Measurements from ENCODE around the gene DUSP22.

Gene DUSP22

DNA sequence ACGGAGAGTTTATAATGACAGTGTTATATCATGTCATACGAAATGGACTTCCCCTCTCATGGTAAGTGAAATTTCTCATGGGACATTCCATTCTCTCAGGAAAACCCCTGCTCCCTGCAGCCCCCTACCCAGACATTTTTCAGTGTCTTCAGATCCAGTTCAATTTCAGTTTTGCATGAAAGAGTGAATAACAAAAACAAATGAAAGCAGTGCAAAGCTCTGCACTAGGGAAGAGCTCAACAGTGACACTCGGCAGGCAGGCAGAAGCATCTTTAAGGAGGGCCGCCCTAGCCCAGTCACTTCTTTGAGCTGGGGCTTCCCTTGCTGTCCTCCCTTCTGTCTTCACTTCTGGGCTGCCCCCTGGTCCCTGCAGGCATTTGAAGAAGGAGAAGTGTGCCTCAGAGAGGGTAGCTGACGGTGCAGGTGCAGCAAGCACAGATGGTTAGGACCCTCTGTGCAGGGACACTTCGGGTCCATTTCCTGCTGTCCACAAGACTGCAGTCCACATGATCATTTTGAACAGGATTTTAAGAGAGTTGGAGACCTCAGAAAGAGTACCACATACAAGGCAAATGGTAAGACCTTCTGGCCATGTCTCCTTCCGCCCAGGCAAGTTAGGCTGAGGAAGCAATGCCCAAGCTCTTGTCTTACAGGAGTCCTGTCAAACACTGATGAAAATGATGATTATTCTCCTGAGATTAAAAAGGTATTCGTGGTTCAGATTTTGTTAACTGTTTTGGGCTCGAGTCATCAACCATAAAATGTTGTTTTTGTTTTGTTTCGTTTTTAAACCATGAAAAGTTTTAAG, 5.4 kb upstream of the DUSP22 start:
- TF ChIP-seq GATA2 (IDR thresholded peaks at IDR 0.05; ENCODE audit: low read depth, low read length): no peak
- no peak for TF ChIP-seq GATA3 (IDR thresholded peaks at IDR 0.05; ENCODE audit: low read depth, low read length)

DNA sequence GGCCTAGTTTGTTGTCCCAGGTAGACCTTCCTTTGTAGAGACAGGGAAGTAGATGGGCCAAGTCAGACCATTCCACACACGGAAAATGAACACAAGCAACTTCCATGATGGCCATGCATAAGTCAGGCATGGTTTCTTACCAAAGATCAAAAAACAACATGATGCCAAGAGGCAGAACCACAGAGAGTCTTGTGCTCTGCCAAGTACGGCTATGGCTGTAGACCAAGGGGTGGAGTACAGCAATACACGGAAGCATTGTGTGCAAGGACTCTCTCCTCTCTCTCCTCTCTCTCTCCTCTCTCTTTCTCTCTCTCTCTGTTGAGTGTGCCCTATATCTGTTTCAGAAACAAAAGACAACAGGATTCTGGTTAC, 4.8 kb upstream of the DUSP22 start:
- TF ChIP-seq GATA2 (IDR thresholded peaks at IDR 0.05; ENCODE audit: low read depth, low read length) (no peak), GATA3 (IDR thresholded peaks at IDR 0.05; ENCODE audit: low read depth, low read length) (no peak)

- TF ChIP-seq GATA3 (IDR thresholded peaks at IDR 0.05; ENCODE audit: low read depth, low read length) (no peak), GATA2 (IDR thresholded peaks at IDR 0.05; ENCODE audit: low read depth, low read length) (no peak)
Observed at GRCh38 chr6:288866-289265, 3.4 kb upstream of the DUSP22 start.

DNA sequence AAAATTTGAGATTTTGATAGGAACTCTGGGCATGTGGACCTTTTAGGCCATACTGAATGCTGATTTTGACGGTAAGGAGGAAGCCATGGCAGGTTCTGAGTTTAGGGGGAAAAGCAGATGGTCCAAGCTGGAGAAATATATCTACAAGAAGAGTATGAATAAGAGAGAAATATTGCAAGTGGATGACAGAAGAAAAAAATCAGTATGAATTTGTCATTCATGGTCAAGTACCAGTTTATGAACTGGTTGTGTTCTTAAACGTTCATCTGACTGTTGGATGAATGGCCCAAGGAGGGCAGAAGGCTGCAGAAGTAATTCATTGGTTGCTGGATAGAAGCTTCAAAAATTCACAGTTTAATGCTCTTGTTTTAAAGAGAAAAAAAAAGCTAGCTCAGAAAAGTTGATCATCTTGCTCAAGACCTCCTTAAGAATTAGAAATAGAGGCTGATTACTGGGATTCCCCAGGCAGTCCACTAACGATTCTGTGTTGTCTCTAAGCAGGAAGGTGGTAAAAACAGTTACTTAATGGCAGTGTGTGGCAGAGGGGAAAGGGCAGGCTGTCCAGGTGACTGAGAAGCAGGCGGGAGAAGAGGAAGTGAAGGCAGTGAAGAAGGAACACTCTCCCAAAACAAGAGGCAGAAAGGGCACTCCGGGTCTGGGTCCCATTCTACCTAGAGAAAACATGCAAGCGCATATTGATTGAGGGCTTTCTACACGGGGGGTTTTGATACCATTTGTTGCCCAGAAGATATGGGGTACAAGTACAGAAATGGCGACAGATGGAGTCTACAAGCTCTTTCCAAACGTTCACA, 2.0 kb upstream of the DUSP22 start:
- TF ChIP-seq GATA2 (IDR thresholded peaks at IDR 0.05; ENCODE audit: low read depth, low read length): no peak
- TF ChIP-seq GATA3 (IDR thresholded peaks at IDR 0.05; ENCODE audit: low read depth, low read length): no peak

GRCh38 chr6:291204-291696, 1.0 kb upstream of the DUSP22 start:
- TF ChIP-seq GATA3 (IDR thresholded peaks at IDR 0.05; ENCODE audit: low read depth, low read length): no peak
- no peak for TF ChIP-seq GATA2 (IDR thresholded peaks at IDR 0.05; ENCODE audit: low read depth, low read length)

DNA sequence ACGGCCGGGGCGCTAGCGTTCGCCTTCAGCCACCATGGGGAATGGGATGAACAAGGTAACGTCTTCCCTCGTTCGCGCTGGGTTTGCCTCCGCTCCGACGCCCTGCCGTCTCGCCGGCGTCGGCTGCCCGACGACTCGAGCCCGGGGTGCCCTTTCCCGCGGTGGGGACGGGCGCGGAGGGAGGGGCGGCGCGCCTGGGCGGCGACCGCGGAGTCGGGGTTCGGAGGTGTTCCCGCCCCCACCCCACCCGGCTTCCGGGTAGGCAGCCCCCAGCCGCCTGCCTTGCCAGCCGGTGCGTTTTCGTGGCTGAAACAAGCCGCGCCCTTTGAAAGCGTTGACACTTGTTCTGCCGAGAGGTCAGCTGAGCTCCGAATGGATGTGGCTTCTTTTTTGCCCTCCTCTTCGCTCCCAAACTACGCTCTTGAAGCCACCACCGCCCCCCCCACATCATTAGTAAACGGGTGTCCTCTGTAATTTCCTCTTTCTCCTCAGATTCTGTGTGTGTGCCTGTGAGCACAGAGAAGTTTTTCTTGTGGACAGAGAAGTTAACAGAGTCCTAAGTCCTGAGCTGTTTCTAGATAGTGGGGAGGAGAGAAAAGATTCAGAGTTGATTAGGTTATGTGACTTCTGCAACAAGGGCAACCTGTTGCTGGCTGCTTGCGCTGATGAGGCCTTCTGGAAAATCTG, 362 bp downstream of the DUSP22 start:
- TF ChIP-seq GATA2 (IDR thresholded peaks at IDR 0.05; ENCODE audit: low read depth, low read length) (no peak), GATA3 (IDR thresholded peaks at IDR 0.05; ENCODE audit: low read depth, low read length) (no peak)

GRCh38 chr6:293193-294174, 1.2 kb downstream of the DUSP22 start:
- TF ChIP-seq GATA3 (IDR thresholded peaks at IDR 0.05; ENCODE audit: low read depth, low read length): no peak
- TF ChIP-seq GATA2 (IDR thresholded peaks at IDR 0.05; ENCODE audit: low read depth, low read length): no peak

DNA sequence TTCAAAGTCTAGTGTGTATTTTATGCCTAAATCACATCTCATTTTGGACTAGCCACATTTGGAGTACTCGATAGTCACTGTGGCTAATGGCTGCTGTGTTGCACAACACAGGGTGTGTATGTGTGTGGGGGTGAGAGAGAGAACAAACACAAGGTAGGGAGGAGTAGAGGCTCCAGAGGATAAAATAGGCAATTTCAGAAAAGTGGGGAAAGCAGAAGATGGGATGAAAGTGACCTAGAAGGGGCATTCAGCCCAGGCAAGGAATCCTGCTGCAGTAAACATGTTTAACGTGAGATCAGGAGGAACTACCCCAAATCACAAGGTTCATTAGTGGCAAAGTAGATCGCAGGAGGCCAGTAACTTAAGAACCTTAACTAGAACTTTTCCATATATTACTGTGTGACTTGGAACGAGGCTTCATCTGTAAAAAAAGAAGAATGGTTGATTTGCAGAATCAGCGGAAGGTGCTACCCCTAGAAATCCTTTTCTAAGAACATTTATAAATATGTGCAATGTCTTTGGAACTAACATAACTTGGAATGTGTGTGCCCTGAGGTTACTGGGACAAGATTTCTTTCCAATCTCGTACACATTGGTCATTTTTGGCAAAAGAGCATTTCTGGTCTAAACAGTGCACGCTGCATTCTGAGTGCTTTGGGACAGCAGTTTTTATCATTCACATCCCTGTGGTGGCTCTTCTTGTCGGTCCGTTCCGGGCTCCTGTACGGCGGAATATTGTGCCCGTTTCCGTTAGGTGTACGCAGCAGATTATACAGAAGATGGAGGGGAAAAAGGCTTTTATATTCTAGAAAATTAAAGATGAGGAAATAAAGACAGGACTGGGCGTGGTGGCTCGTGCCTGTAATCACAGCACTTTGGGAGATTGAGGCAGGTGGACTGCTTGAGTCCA, 2.6 kb downstream of the DUSP22 start:
- no peak for TF ChIP-seq GATA2 (IDR thresholded peaks at IDR 0.05; ENCODE audit: low read depth, low read length)
- TF ChIP-seq GATA3 (IDR thresholded peaks at IDR 0.05; ENCODE audit: low read depth, low read length): no peak

DNA sequence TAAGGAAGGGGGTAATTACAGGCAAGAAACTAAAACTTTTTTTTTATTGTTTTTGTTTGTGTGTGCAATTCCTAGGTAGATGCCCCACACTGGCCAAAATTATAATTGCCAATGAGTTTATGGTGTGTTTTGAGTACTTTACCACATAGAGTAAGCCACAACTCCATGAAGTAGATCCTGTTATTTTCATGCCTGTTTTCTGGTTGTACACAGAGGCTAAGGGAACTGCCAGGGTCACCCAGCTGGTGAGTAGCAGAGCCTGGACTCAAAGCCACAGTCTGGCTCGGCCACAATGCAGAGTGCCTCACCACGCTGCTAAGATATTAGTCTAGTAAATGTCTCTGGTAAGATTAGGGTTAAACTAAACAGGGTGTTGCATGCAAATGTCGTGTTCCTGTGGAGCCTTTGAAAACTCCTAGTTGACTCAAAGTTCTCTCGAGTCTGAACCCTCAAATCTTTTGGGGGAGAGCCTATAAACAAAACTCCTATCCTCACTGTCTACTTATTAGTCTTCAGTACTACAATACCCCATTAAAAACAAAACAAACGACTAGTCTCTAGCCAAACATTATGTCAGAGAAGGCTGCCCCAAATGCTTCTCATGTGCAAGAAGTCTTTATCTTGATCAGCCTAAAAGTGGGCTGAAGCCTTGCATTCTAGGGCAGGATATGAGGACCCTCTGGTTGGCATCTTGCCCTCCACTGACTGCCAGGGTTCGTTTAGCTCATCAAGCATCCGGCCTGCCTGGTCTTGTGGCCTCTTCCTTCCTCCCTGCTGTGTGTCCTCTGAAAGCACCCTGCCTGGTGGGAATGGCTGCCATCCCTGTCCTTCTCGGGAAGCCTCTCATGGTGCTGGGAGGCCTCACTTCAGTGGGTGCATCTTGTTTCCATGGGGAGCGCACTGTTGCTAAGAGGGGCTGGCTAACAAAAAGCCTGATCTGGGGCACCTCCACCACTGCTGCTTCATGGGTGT, 4.2 kb downstream of the DUSP22 start:
- TF ChIP-seq GATA3 (IDR thresholded peaks at IDR 0.05; ENCODE audit: low read depth, low read length): no peak
- TF ChIP-seq GATA2 (IDR thresholded peaks at IDR 0.05; ENCODE audit: low read depth, low read length): no peak

DNA sequence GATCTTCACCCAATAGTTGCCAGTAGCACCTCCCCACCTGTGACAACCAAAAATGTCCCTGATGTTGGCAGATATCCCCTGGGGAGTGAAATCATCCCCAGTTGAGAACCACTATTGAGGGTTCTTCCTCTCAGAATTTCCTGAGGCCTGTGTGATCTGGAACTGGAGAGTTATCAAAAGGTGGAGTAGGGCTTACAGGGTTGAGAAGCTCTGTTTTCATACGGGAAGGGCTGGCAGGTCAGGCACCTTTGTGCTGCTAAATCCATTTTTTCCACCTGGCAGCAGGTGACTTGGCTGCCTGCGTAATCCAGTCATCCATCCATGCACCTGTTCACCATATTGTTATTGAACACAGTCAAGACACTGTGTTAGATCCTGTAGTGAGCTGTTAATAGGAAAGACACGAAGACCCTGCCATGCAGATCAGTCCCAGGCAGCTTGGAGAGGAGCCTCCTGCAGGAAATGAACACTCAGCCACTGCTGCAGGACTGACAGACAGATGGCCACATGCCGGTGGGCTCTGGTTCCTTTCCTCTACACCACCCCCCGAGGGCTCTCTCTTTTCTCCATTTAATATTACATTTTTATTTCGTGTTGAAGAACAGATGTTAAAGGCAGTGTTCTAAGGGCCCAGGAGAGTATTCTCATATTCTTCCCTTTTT, 5.4 kb downstream of the DUSP22 start:
- TF ChIP-seq GATA2 (IDR thresholded peaks at IDR 0.05; ENCODE audit: low read depth, low read length): no peak
- TF ChIP-seq GATA3 (IDR thresholded peaks at IDR 0.05; ENCODE audit: low read depth, low read length): no peak

Data from SH-SY5Y (cell line).